ENCODE data around the gene RPL11. TPM values are rescaled to one million over a fixed set of nuclear protein-coding genes. Genes with fewer than 3 reads are reported as not detected.

RPL11 gene
- total RNA-seq, 4 donors from 2014 or later = 698 to 1,431 (median 989) TPM

- no peak overlapping the region for H3K4me3 ChIP-seq
- TF ChIP-seq POLR2A (IDR thresholded peaks at IDR 0.05) = no peak
- no peak for TF ChIP-seq CTCF (IDR thresholded peaks at IDR 0.05)
- 72 to 78% methylated on average over 5 of the region's 5 CpGs for WGBS, 2 donors
- no peak overlapping the region for H3K27ac ChIP-seq
- H3K9me3 ChIP-seq = no peaks in the 10 kb centered on the region
- H3K27me3 ChIP-seq = no peaks in the 10 kb centered on the region
- DNase-seq = no peak
- peaks cover 5 to 65% (median 29%) of the 10 kb centered on the region in 3 donors for H3K4me1 ChIP-seq
- H3K36me3 ChIP-seq = peaks cover 35 to 100% (median 50%) of the 10 kb centered on the region in 3 donors
- intact Hi-C loops (cut with DNase I) = no loop called here
Observed at GRCh38 chr1:23698466-23698865, 6.9 kb downstream of the RPL11 start.

GRCh38 chr1:23699280-23700179, 7.9 kb downstream of the RPL11 start:
- no peaks in the 10 kb centered on the region for H3K27me3 ChIP-seq
- WGBS, 2 donors = 54 to 58% methylated on average over 6 to 7 of the region's 7 CpGs
- H3K4me3 ChIP-seq = no peak overlapping the region
- no peaks in the 10 kb centered on the region for H3K9me3 ChIP-seq
- H3K27ac ChIP-seq = no peak overlapping the region
- DNase-seq = no peak
- H3K4me1 ChIP-seq = peaks cover 0 to 54% (median 19%) of the 10 kb centered on the region in 3 donors
- peaks cover 35 to 94% (median 39%) of the 10 kb centered on the region in 3 donors for H3K36me3 ChIP-seq
- TF ChIP-seq POLR2A (IDR thresholded peaks at IDR 0.05) (no peak), CTCF (IDR thresholded peaks at IDR 0.05) (no peak)
- intact Hi-C loops (cut with DNase I) = no loop called here

GRCh38 chr1:23701310-23701709, 9.7 kb downstream of the RPL11 start:
- Histone ChIP-seq H3K36me3 (peaks cover 24 to 94% (median 34%) of the 10 kb centered on the region in 3 donors), H3K27ac (peak overlapping the region in 1 of 4 donors; percentile 5), H3K4me3 (no peak overlapping the region), H3K9me3 (no peaks in the 10 kb centered on the region), H3K4me1 (peaks cover 0 to 37% (median 6%) of the 10 kb centered on the region in 3 donors), H3K27me3 (no peaks in the 10 kb centered on the region)
- WGBS, 2 donors = 90 to 100% methylated on average over 1 to 2 of the region's 2 CpGs
- no peak for DNase-seq
- TF ChIP-seq CTCF (IDR thresholded peaks at IDR 0.05) (no peak), POLR2A (IDR thresholded peaks at IDR 0.05) (no peak)
- intact Hi-C loops (cut with DNase I) = no loop called here

GRCh38 chr1:23701996-23702395, 10.4 kb downstream of the RPL11 start:
- intact Hi-C loops (cut with DNase I) = no loop called here
- WGBS, 2 donors = 67 to 85% methylated on average over 5 of the region's 5 CpGs
- no peaks in the 10 kb centered on the region for H3K9me3 ChIP-seq
- TF ChIP-seq CTCF (IDR thresholded peaks at IDR 0.05) (no peak), POLR2A (IDR thresholded peaks at IDR 0.05) (no peak)
- no peak for DNase-seq
- peak overlapping the region in 1 of 4 donors; percentile 1 for H3K27ac ChIP-seq
- H3K4me3 ChIP-seq = no peak overlapping the region
- peaks cover 20 to 93% (median 28%) of the 10 kb centered on the region in 3 donors for H3K36me3 ChIP-seq
- no peaks in the 10 kb centered on the region for H3K27me3 ChIP-seq
- H3K4me1 ChIP-seq = peaks cover 0 to 30% (median 4%) of the 10 kb centered on the region in 3 donors

- intact Hi-C loops (cut with DNase I) = no loop called here
- Histone ChIP-seq H3K9me3 (no peaks in the 10 kb centered on the region), H3K27ac (no peak overlapping the region), H3K4me3 (no peak overlapping the region), H3K36me3 (peaks cover 11 to 68% (median 24%) of the 10 kb centered on the region in 3 donors), H3K4me1 (peaks cover 0 to under 1% (median 0%) of the 10 kb centered on the region in 3 donors), H3K27me3 (no peaks in the 10 kb centered on the region)
- TF ChIP-seq POLR2A (IDR thresholded peaks at IDR 0.05) = no peak
- no peak for TF ChIP-seq CTCF (IDR thresholded peaks at IDR 0.05)
- DNase-seq = no peak
- 63 to 81% methylated on average over 5 to 6 of the region's 6 CpGs for WGBS, 2 donors
Observed at GRCh38 chr1:23704834-23705495, 13.4 kb downstream of the RPL11 start.
